CD4-positive, alpha-beta T cell treated with Interleukin-21 for 1 hour (primary cell): ENCODE data around the gene CDH13.

Experiments
- DNase-seq: peaks from one replicate; pipeline ENCODE4 v3.0.0-alpha.2; 2020

CDH13 gene

DNA sequence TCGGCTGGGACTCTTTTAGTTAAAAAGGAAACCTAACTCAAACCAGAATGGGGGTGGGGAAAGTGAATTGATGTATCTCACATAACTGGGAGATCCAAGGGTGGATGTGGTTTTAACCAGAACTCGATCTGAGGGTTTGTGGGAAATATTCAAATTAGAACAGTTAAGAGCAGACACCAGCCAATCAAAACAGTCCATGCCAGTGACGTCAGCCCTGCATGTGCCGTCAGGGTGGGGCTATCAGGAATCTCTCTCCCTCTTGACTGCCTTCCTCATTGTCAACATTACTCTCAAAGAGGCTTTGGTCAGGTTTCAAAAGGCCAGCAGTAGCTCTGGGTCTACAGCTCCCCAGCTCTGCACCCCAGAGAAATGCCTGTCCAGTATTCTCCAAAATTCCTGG is 1086.8 kb downstream of the CDH13 start:
- no peak for DNase-seq

DNA sequence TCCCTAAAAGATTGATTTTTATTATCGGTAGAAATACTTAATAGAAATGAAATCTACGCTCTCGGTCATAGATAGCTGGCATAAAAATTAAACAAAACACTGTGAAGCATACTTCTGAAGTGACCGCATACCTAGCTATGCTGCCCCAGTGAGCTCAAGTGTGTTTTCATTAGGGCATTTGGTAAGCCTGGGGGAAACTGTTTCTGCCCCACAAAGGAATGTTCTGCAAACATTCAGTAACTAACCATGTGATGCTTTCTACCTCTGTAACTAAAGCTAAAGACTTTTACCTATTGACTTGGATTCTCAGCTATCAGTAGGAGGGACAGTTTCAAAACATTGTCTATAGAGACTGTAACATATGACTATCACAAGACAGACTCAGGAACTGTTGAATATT is 1087.5 kb downstream of the CDH13 start:
- DNase-seq, result no peak

DNA sequence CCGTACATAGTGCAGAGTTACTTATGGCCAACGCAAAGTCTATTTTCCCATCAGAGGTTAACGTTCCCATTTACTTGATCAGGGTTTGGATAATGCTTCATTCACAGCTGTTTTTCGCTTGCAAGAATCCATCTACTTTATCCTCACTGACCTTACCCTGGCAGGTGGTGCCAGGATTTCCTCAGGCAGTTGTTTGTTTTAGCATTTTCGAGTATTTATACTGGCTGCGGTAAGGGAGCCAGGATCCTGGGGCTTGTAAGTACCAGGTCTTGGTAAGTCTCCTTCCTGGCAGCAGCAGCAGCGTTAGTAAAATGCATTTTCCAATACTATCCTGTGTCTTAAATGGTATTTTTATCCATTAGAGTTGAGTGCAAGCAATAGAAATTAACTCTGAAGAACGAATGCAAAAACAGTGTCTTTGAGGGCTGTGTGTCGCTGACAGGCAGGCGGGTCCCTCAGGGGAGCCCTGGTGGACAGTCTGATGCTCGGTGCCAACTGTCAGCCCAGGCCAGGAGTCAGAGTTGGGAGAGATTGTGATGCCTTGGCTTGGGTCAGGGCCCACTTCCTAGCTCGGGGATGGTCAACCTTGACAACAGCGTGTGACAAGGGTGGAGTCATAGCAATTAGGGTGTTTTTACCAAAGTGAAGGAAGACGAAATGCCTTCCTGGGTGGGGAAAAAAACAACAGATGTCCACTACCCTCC is 1088.6 kb downstream of the CDH13 start:
- DNase-seq, result no peak

DNA sequence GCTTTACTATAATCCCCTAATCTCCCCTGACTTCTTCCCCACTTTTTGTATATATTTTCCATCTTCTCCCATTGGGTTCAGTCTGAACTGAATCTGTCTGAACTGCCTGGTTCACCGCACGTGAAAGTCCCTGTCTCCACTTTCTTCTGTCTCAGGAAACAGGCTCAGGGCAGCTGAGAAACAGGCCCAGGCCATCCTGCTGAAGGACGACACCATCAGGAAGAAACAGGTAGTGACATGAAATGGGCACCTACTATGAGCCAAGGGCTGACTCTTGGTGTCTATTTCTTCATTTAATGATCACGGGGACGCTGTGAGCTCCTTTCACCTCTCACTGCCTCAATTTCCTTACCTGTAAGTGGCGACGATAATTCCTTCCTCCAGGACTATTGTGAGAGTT is 1090.5 kb downstream of the CDH13 start:
- DNase-seq, result no peak

DNA sequence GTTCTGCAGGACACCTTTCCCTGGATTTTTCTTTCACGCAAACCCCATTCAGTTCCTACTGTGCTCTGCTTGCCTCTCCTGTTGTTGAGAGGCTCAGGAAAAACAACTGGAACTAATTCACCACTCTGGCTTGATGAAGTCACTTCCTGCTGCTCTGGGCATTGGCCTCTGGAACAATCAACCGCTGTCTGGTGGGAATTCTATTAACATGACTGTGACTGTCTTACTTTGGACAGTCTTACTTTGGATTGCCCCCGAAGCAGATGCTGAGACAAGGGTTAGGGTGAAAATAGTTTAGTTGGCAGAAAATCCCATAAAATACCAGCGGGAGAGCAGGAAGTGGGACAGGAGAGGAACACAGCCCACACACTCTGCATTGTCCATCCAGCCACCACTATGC is 1091.0 kb downstream of the CDH13 start:
- DNase-seq, result no peak

DNA sequence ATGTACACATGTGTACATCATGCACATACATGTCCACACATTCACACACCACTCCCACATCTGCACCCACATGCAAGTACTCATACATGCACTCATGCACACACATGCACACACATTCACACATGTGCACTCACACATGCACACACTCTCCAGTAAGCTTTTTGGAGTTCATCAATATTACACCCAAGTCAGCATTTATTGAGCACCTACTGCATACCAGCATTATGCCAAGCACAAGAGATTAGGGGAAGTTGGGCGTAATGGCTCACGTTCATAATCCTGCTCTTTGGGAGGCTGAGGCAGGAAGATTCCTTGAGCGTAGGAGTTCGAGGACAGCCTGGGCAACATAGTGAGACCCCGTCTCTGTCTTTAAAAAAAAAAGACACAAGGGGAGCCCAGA is 1093.4 kb downstream of the CDH13 start:
- DNase-seq, result no peak

DNA sequence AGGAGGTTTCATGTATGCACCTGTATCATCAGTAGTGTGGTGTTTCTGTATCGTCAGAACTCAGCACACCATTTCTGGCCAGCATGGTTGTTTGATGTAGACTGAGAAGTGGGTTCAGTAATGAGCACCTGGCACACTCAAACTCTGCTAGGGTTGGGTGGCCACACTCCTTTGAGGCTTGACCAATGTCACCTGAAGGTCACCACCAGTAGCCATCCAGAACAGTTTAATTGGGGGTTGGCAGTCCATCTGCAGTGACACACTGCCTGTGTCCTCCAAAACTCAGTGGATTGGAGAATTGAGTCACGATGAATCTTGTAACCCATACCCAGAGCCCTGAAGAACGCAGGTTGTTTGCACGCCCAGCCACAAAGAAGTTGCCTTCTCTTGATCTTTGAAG is 1094.2 kb downstream of the CDH13 start:
- no peak for DNase-seq

DNA sequence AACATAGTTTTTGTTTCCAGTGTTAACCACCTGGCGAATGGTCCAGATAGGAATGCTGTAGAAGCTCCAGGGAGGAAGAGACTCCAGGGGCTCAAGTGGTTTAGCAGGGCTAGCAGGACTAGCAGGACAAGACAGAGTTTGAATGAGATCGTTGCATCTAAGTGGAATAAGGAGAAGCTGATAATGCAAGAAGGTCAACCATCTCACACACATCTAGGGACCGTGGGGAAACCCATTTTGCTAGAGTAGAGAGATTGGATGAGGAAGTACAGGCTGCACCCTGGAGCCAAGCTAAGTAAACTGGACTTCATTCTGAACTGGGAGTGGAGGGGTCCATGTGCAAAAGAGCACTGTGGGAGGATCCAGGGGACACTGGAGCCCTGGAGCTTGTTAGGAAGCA is 1094.9 kb downstream of the CDH13 start:
- DNase-seq, result no peak

DNA sequence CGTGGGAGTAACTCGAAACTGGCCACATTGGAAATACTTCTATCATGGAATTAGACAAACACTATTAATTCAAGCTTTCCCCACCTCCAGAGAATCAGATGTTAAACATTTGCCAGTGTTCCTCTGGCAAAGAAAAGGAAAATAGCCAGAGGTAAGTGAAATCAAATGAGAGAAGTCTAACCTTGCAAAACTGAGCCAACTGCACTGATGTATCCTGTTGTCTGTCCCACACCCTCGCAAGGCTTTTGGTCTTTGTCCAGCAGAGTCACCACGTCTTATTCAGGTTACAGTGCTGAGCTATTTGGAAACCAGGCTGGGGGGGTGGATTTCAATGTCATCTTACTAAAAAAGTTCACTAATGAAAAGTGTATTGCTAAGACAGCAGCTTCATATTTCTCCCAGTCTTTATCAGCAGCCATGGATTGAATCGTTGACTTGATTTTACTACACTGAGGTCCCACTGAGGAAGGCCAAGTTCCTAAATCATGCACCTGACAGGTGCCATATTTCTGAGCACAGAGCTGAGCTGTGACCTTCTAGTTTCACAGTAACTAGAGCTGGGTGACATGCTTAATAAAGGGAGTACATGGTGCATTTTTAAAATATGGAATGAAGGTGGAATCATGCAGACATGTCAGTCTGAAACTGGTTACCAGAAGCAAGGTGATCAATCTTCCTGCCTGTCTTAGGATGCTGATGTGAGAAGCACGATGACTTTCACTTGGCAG is 1095.9 kb downstream of the CDH13 start:
- no peak for DNase-seq

DNA sequence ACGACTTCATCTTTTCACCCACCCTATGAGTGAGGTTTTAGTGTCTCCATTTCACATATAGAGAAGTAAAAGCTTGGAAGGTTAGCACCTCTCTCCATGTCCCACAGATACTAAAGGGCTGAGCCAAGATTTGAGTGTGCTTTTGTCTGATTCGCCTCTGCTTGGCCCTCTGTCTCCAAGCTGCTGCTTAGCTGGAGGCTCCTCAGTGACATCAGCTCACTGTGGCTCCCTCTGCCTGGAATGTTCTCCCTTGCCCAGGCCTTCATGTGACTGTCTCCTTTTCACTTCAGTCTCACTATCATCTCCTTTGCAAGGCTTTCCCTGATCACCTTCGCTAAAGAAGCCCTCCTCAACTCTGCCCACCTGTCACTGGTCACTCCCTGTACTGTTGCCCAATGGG is 1096.5 kb downstream of the CDH13 start:
- DNase-seq, result no peak

DNA sequence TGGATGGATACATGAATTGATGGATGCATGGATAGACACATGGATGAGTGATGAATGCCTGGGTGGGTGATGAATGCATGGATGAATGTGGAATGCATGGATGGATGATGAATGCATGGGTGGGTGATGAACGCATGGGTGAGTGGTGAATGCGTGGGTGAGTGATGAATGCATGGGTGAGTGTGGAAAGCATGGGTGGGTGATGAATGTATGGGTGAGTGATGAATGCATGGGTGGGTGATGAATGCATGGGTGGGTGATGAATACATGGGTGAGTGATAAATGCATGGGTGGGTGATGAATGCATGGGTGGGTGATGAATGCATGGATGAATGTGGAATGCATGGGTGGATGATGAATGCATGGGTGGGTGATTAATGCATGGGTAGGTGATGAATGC is 1097.1 kb downstream of the CDH13 start:
- no peak for DNase-seq

DNA sequence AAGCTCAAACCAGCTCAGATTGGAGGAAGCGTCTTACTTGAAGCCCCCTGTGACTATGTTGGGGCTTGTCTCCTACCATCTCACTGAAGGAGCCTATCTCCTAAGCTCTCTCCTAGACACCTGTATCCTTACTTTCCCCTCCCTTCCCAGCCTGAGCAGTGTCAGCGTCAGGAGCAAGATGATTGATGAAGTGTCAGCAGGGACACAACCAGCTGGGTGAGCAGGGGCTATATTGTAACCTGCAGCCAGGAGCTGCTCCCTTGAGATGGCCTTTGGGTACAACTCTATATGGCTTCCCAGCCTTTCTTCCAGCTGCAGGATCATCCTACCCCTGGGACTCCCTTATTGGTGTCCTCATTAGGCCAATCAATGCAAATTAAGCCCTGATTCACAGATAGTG is 1097.8 kb downstream of the CDH13 start:
- no peak for DNase-seq

DNA sequence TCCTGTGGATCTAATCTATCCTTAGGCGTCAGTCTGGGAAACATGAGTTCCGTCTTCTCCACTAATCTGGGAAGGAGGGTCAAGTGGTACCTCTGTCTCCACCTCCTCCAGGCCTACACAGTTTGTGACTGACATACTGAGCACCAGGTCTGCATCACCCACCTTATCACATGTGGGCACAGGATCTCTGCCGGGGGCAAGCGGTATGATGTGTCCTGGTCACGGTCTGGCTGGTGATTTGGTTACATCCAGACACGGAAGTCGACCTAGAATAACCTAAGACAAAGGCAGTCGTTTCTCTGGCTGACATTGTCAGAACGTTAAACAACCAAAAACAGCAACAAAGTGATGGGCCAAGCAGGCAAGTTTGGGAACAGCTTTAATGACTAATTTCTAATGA is 1098.5 kb downstream of the CDH13 start:
- DNase-seq, result no peak

DNA sequence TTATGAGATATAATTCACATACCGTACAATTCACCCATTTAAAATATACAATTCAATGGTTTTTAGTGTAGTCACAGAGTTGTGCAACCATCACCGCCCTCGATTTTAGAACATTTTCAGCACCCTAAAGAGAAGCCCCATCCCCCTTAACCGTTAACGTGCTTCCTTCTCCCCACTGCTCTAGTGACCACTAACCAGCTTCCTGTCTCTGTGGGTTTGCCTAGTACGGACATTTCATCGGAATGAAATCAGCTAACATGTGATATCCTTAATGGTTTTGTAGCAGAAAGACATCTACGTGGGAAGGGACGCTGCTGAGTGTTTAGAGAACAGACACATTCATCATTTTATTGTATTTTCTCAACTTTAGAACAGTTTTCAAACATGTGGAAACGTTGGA is 1100.2 kb downstream of the CDH13 start:
- no peak for DNase-seq

DNA sequence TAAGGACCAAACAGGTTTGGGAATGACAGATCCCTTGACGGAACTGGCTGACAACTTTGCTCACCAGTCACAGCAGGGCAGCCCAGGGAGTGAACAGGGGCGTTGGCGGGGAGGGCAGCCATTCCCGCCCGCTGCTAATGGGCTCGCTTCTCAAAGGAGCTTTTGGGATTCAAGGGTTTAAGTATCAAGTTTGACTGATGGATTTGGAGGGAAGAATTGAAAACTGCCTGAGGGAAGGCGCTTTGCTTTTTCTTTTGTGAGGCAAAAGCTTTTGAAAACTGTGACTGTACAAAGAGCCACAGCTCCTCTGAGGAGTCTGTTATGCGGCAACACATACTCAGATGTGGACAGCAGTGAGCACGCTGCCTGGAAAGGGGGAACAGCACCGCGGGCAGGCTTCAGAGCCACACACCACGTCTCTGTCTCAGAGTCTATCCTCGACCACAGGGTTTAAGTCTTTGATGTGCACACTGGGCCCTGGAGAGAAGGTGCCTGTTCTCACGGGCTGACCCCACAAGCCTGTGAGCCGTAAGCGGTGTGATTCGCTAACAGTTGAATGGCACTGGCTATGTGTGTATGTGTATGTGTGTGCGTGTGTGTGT is 1101.1 kb downstream of the CDH13 start:
- no peak for DNase-seq

DNA sequence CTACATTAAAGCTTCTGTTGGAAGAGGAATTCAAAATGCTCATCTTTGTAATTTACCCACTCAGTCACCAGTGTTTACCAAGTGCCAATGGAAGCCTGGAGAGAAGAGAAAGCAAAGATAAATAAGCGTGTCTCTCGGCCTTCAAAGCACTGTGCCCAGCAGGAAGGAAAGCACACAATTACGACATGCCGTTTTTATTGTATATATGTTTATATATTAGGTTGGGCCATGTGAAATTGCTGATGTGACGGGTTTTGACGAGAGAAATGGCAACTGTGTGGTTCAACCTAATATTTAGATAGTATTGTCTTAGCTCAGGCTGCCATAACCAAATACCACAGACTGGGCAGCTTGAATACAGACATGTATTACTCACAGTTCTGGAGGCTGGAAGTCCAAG is 1101.7 kb downstream of the CDH13 start:
- no peak for DNase-seq

DNA sequence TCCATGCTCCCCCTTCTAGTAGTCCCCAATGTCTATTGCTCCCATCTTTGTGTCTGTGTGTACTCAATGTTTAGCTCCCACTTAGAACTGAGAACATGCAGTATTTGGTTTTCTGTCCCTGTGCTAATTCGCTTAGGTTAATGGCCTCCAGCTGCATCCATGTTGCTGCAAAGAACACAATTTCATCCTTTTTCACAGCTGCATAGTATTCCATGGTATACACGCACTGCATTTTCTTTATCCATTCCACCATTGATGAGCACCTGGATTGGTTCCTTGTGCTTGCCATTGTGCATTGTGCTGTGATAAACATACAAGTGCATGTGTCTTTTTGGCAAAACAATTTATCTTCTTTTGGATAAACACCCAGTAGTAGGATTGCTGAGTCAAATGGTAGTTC is 1104.0 kb downstream of the CDH13 start:
- DNase-seq, result no peak

DNA sequence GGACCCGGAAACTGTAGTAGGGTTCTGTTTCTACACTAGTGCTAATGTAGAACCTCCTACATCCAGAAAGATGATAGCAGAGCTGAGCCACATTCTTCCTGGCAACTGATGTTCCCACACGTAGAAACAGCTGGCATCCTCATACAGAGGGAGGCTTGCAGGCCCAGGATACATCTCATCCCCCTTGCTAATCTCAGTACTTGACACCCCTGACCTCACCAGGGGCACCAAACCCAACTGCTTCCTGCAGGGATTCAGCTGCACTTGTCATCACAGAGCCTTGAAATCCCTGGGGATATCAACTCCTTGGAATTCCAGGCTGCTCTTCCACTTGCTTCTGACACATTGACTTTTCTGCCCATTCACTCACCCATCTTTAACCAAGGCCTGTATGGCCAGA is 1105.8 kb downstream of the CDH13 start:
- DNase-seq, result no peak

DNA sequence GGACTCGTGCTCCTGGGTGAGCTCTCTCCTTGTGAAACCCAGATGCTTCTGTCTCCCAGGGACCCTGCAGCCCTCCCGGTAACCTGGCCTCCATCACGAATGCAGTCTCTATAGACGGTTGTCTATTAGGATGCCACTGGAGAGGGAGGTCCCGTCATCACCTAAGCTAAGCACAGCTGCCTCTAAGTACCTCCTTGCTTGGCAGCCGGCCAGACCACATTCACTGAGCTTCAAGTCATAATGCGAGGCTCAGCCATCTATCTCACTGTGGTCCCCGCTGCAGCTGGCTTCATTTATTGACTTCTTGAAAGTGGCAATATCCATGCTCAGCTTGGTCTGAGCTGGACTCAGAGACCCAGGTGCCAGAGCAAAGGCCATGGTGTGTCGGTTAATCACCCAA is 1106.5 kb downstream of the CDH13 start:
- DNase-seq, result no peak

DNA sequence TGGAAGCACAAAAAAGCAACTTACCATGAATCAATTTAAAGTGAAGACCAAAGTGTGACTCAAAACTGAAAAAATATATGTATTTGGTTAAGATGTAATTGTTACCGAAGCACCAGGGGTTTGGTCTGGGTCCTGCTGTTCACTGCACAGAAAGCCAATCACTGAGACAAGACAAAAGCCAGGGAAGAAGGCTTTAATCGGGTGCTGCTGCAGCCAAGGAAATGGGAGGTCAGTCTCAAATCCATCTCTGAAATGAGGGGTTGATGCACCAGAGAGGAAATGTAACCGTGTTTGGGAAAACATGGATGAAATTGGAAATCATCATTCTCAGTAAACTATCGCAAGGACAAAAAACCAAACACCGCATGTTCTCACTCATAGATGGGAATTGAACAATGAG is 1107.4 kb downstream of the CDH13 start:
- DNase-seq, result no peak

DNA sequence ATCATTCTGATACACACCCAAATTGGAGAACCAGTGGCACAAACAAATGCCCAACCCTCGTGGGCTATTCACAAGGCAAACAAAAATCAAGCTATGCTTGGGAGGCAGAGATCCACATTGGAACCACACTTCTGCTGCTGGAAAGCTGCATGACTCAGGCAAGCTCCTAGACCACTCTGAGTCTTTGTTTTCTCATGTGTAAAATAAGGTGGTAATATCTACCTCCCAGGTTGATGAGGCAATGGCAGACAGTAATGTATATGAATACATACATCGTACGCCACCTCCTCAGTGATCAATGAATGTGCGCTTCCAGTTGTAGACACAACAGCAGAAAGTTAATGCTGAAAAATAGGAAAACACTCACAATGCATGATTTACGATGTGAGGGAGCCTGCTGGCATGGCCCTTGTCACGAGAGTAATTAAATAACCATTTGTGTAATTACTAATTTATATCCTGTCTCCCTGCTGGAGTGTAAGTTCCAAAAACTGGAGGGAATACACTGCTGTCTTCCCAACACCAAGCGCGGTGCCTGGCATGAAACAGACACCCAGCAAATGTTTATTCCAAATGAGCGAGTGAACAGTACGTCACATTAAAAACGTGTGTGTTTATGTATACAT is 1111.1 kb downstream of the CDH13 start:
- DNase-seq, result no peak

DNA sequence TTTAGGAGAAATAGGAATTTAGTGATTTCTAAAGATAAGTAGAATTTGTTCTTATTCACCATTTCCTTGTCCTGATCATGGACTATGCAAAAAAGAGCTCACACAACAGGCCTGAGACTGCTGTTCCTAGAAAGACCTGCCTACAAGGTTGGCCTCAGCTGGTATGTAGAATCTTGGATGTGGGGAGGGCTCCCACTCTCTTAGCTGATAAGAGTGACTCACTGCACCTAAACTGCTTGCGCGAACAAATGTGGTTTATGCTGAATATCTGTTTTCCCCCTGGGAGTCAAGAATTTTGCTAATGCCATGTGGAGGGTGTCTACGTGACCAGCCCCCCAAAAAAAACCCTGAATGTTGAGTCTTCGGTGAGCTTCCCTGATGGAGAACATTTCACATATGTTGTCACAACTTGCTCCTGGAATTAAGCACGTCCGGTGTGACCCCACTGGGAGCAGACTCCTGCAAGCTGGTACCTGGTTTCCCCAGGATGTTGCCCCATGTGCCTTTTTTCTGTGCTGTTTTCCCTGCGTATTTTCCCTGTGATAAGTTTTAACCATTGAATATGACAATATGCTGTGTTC is 1112.2 kb downstream of the CDH13 start:
- no peak for DNase-seq

DNA sequence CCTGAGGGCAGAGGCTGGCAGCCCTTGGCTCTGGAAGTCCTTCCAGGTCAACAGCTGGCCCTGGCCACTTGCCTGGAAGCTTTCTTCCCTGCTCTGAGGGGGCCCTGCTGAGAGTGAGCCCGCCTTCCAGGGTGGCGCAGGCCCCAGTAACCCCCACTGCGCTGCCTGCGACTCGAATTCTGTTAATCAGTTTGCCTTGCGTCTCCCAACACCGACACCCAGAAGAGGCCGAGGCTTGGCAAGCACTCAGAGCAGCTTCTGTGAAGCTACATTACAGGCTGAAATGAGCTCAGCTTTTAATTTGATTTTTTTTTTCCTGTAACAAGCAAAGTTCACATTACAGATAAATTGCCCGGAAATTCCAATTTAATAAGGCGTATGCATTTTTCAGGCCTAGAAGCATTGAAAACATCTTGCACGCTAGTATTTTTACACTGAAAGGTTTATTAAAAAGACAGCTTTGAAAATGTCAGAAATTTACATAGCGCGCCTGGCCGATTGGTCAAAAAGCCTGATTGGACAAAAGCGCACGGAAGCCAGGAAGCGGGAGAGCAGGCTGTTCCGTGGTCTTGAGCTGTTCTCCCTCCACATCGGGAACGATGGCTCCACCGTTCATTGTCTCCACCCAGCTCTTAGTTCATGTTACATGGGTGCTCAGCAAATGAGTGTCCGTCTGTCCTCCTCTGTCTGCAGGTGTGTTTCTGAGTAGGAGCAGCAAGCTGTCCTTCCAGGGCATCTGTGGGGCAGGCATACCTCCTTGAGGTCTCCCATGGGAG is 1115.5 kb downstream of the CDH13 start:
- no peak for DNase-seq
